Astrocyte (in vitro differentiated cells and primary cell): Measurements from ENCODE around the gene FSTL5.

Source experiments
- EZH2 ChIP-seq: IDR thresholded peaks from 2 replicates; pipeline ENCODE4 v1.6.1; 2012; ENCODE audit warnings: mild to moderate bottlenecking, low read length, inconsistent platforms; ENCODE audit not compliant: insufficient read depth
- TF ChIP-seq, protein P1 (sequence below): IDR thresholded peaks from 2 replicates; pipeline ENCODE4 v1.5.1; 2011; ENCODE audit warnings: low read depth, mild to moderate bottlenecking, inconsistent platforms, low read length, moderate library complexity; ENCODE audit not compliant: insufficient read depth

DNA sequence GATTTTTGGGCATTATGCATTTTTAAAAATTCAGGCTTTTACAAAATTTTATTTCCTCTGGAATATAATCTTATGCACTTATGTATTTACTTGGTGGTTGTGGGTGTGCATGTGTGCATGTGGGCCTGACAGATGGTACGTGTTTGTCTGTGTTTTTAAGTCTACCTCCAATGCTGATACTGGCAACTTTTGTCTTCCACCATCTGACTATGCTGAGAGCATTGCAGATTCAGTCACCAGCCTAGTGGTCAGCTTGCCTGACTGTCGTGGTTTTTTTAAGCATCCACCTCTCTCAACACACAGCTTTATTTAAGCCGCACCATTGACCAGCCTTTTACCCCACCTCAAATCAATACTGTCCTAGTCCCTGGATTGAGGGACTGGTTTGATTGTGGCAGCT lies 37.1 kb downstream of the FSTL5 start:
- TF ChIP-seq, protein P1, sequence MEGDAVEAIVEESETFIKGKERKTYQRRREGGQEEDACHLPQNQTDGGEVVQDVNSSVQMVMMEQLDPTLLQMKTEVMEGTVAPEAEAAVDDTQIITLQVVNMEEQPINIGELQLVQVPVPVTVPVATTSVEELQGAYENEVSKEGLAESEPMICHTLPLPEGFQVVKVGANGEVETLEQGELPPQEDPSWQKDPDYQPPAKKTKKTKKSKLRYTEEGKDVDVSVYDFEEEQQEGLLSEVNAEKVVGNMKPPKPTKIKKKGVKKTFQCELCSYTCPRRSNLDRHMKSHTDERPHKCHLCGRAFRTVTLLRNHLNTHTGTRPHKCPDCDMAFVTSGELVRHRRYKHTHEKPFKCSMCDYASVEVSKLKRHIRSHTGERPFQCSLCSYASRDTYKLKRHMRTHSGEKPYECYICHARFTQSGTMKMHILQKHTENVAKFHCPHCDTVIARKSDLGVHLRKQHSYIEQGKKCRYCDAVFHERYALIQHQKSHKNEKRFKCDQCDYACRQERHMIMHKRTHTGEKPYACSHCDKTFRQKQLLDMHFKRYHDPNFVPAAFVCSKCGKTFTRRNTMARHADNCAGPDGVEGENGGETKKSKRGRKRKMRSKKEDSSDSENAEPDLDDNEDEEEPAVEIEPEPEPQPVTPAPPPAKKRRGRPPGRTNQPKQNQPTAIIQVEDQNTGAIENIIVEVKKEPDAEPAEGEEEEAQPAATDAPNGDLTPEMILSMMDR: no peak
- no peak for TF ChIP-seq EZH2
